Epithelial cell of esophagus (primary cell): ENCODE measurements around the gene ARFGEF2.

Experiments used
- DNase-seq: peaks from one replicate; pipeline ENCODE4 v3.0.0; 2010; ENCODE audit warnings: low read depth
- H3K4me3 ChIP-seq: 2 replicates; pipeline ENCODE4 v1.5.1; 2011; ENCODE audit warnings: mild to moderate bottlenecking, low read length, control low read depth
- CTCF ChIP-seq: IDR thresholded peaks from 2 replicates; pipeline ENCODE4 v1.5.1; 2011; ENCODE audit warnings: low read depth, mild to moderate bottlenecking, low read length, control low read depth, inconsistent platforms; ENCODE audit not compliant: insufficient read depth; ENCODE audit errors: missing control alignments

Gene ARFGEF2

GRCh38 chr20:48951646-48952045, 30.1 kb downstream of the ARFGEF2 start:
- no peak overlapping the region for H3K4me3 ChIP-seq
- DNase-seq: no peak
- no peak for TF ChIP-seq CTCF

GRCh38 chr20:48952656-48953055, 31.1 kb downstream of the ARFGEF2 start:
- TF ChIP-seq CTCF: no peak
- no peak for DNase-seq
- H3K4me3 ChIP-seq: no peak overlapping the region

- no peak overlapping the region for H3K4me3 ChIP-seq
- no peak for TF ChIP-seq CTCF
- no peak for DNase-seq
These were observed 32.1 kb downstream of the ARFGEF2 start for GRCh38 chr20:48953653-48954052.

- DNase-seq: no peak
- H3K4me3 ChIP-seq: no peak overlapping the region
- TF ChIP-seq CTCF: no peak
These were observed 34.5 kb downstream of the ARFGEF2 start for GRCh38 chr20:48956052-48956451.

GRCh38 chr20:48957053-48957481, 35.6 kb downstream of the ARFGEF2 start:
- DNase-seq: no peak
- TF ChIP-seq CTCF: no peak
- H3K4me3 ChIP-seq: no peak overlapping the region

- DNase-seq: no peak
- H3K4me3 ChIP-seq: no peak overlapping the region
- no peak for TF ChIP-seq CTCF
These were observed 36.0 kb downstream of the ARFGEF2 start for GRCh38 chr20:48957533-48957932.

- no peak for DNase-seq
- TF ChIP-seq CTCF: no peak
- no peak overlapping the region for H3K4me3 ChIP-seq
These were observed 37.2 kb downstream of the ARFGEF2 start for GRCh38 chr20:48958743-48959142.
